CD4-positive, alpha-beta T cell treated with Interferon gamma for 1 hour (primary cell): ENCODE measurements around the gene ANKMY1.

ENCODE experiments used
- DNase-seq: peaks from one replicate; pipeline ENCODE4 v3.0.0-alpha.2; 2020

The ANKMY1 gene, protein sequence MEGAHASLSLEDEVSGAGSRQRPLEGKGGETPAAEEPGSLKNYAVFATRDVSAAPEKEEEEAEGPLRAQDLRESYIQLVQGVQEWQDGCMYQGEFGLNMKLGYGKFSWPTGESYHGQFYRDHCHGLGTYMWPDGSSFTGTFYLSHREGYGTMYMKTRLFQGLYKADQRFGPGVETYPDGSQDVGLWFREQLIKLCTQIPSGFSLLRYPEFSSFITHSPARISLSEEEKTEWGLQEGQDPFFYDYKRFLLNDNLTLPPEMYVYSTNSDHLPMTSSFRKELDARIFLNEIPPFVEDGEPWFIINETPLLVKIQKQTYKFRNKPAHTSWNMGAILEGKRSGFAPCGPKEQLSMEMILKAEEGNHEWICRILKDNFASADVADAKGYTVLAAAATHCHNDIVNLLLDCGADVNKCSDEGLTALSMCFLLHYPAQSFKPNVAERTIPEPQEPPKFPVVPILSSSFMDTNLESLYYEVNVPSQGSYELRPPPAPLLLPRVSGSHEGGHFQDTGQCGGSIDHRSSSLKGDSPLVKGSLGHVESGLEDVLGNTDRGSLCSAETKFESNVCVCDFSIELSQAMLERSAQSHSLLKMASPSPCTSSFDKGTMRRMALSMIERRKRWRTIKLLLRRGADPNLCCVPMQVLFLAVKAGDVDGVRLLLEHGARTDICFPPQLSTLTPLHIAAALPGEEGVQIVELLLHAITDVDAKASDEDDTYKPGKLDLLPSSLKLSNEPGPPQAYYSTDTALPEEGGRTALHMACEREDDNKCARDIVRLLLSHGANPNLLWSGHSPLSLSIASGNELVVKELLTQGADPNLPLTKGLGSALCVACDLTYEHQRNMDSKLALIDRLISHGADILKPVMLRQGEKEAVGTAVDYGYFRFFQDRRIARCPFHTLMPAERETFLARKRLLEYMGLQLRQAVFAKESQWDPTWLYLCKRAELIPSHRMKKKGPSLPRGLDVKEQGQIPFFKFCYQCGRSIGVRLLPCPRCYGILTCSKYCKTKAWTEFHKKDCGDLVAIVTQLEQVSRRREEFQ

GRCh38 chr2:240557808-240558207 is at the start of gene ANKMY1:
Gene ANKMY1, minus strand, starts transcription at chr2:240557988. Its CDS starts 653 bp downstream, at chr2:240557335.
- DNase-seq: peak; percentile 66

- DNase-seq: no peak
Measured at GRCh38 chr2:240605867-240606743, 48.3 kb upstream of the ANKMY1 start.

GRCh38 chr2:240604939-240605716 is 47.3 kb upstream of the ANKMY1 start:
- no peak for DNase-seq

- DNase-seq: peak; percentile 41
Measured at GRCh38 chr2:240604291-240604938, 46.6 kb upstream of the ANKMY1 start.

DNA sequence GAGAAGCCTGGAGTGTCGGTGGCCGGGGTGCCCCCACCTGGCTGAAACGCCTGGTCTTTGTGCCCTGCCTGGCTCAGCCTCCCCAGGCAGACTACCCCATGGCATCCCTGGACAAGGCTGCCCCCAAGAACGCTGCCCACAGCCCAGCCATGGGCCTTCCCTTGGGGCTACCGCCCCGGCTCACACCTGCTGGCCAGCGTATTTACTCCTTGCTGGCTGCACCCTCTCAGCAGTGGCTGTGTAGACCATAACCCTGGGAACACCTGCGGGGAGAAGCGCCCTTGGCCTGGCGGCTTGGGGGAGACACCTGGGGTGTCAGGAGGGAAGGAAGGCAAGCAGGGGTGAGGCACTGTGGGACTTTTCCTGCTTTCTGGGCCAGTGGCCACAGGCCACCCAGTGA is 46.1 kb upstream of the ANKMY1 start:
- DNase-seq: no peak

GRCh38 chr2:240603081-240603835 is 45.5 kb upstream of the ANKMY1 start:
- no peak for DNase-seq

- no peak for DNase-seq
Measured at GRCh38 chr2:240602266-240603050, 44.7 kb upstream of the ANKMY1 start.

DNA sequence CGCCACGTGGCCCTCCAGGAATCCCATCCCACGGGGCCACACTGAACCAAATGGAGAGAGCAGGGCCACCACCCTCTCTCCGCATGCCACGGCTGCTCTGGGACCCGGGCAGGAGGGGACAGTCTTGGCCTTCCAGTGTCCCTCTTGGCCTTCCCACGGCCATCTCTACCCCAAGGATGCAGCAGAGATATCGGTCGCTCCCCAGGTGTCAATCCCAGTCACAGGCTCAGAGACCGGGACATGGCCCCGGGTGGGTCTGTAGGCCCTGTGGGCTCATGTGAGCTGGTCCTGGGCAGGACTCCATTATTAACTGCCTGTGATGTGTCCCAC is 44.0 kb upstream of the ANKMY1 start:
- DNase-seq: no peak

- DNase-seq: no peak
Measured at GRCh38 chr2:240601061-240601830, 43.5 kb upstream of the ANKMY1 start.

DNA sequence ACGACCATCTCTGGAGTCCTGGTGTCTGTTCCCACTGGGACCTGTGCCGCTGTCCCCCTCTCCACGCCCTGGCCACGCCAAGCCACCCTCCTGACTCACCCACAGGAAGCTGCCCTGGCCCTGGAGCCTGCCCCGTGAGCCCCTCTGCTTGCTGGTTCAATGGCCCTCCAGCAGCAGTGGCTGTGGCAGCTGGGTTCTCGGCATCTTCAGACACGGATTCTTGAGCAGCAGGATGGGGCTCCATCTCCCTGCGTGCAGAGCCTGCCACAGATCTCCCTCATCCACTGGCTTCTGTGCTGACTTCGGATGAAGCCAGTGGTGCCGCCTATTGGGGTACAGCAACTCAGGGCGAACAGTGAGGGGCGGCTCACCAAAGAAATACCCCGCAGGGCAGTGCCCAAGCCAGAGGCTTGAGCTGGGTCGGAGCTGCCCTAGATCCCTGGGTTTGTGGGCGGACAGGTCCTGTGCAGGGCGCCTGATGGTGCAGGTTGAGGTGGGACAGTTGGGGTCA is 42.7 kb upstream of the ANKMY1 start:
- no peak for DNase-seq

- no peak for DNase-seq
Measured at GRCh38 chr2:240599141-240599583, 41.4 kb upstream of the ANKMY1 start.

DNA sequence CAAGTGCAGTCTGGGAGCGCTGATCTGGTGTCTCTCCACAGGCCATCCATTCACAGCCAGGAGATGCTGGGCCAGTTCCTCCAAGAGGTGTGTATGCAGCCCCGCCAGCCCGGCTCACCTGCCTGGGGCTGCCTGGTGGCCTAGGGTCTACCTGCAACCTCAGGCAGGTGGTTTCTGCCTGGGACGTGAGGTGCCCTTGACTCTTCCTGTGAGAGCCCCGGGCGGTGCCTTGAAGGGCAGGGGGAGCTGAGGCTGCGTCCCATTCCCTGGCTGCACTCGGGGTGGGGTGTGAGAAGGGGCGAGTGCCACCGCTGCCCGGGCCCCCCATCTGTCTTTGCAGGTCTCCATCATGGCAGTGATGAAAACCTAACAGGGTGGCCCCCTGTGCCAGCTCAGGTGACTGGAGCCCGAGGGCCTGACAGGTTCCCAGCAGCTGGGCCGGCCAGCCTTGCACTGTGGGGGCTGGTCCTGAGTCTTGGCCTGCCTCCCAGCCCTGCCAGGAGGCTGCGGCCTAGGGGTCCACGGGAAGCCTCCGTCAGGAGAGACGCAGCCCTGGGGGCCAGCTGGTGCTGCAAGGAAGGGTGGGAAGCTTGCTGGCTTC is 40.6 kb upstream of the ANKMY1 start:
- no peak for DNase-seq

GRCh38 chr2:240597419-240598181 is 39.8 kb upstream of the ANKMY1 start:
- DNase-seq: no peak

GRCh38 chr2:240597054-240597418 is 39.2 kb upstream of the ANKMY1 start:
- DNase-seq: no peak

- DNase-seq: no peak
Measured at GRCh38 chr2:240596491-240596931, 38.7 kb upstream of the ANKMY1 start.

GRCh38 chr2:240596080-240596460 is 38.3 kb upstream of the ANKMY1 start:
- DNase-seq: no peak

DNA sequence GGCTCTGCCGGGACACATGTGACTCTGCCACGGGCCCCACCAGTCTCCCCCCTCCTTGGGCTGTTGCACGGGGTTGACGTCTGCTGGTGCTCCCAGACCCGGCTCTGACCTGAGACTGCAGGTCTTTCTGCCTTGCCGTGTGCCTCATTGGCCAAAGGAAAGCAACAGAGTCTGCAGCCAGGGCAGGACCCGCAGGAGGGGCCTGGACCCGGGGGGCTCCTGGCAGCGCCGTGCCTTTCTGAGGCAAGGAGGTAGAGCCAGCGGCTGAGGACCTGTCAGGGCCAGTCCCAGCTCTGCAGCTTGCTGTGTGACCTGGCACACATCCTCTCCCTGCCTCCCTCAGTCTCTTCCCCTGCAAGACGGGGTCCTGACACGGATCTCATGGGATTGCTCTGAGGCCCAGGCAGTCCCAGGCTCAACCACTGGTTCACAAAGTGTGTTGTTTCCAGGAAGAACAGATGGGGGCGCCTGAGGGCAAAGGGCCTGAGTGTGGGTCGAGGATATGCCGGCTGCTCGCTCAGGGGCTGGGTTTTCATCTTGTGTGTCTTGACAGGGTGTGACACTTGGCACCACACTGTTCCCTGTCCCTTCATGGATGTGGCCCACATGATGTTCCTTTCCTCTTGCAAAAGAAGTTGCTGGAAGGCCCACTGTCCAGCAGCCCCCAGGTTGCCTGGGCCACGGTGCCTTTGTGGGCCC is 37.7 kb upstream of the ANKMY1 start:
- DNase-seq: no peak
